Ascending aorta (tissue), 2 donors: ENCODE measurements around the gene NAT14. TPM values are rescaled to one million over a fixed set of nuclear protein-coding genes. Genes with fewer than 3 reads are reported as not detected.

Source experiments
- DNase-seq, 2 donors: peaks; one replicate each; pipeline ENCODE4 v3.0.0-alpha.2; 2019; ENCODE audit warnings: low spot score in 2 of 2
- H3K27ac ChIP-seq, 2 donors: fragments of 200-600 bp; sonication (generic); one replicate each; pipeline ENCODE4 v1.5.1; 2016 to 2017; ENCODE audit warnings: mild to moderate bottlenecking in 1 of 2
- H3K27me3 ChIP-seq: fragments of 200-600 bp; sonication (generic); one replicate; pipeline ENCODE4 v1.5.1; 2017
- H3K36me3 ChIP-seq, 2 donors: fragments of 200-600 bp; sonication (generic); one replicate each; pipeline ENCODE4 v1.5.1; 2016
- H3K4me1 ChIP-seq, 2 donors: fragments of 200-600 bp; sonication (generic); one replicate each; pipeline ENCODE4 v1.5.1; 2016 to 2017; ENCODE audit warnings: mild to moderate bottlenecking in 1 of 2
- H3K4me3 ChIP-seq, 2 donors: fragments of 200-600 bp; sonication (generic); one replicate each; pipeline ENCODE4 v1.5.1; 2016 to 2017; ENCODE audit warnings: mild to moderate bottlenecking in 1 of 2
- H3K9me3 ChIP-seq, 2 donors: fragments of 200-600 bp; sonication (generic); one replicate each; pipeline ENCODE4 v1.5.1; 2016
- CTCF ChIP-seq, 3 experiments: fragments of 200-600 bp in 2 of 3; fragments of 450-650 bp in 1 of 3; sonication (generic) in 2 of 3; IDR thresholded peaks; one replicate each; pipeline ENCODE4 v1.5.1; 2016 to 2019; ENCODE audit warnings: antibody characterized with exemption in 3 of 3, mild to moderate bottlenecking in 1 of 3, moderate library complexity in 1 of 3
- intact Hi-C: fragments of 100-400 bp; cut with DNase I; formaldehyde crosslinking; loops from one replicate; pipeline ENCODE4 v1.15.1; 2023
- total RNA-seq: library from RNA; depleted of rRNA; stranded (reverse); fragments of >200 nt; gene quantifications from one replicate; pipeline ENCODE4 v1.1.0, GENCODE V29; 2016

NAT14 gene
- total RNA-seq, 1 donor from 2014 or later: 21.6 TPM

- no peaks in the 10 kb centered on the region for H3K27me3 ChIP-seq
- peak within 1 kb of the TSS; percentile 67 to 79 for H3K27ac ChIP-seq
- H3K36me3 ChIP-seq: no peaks in the 10 kb centered on the region
- intact Hi-C loops: loop anchor here (1.0 to 5.0 kb wide), 7 partner anchors 15 to 345 kb away; partner anchors contain the start of genes BRSK1, FIZ1, HSPBP1 and PPP1R12C
- no peak for TF ChIP-seq CTCF (IDR thresholded peaks at IDR 0.05)
- no peaks in the 10 kb centered on the region for H3K9me3 ChIP-seq
- peaks cover 0 to 5% of the 10 kb centered on the region in 2 donors for H3K4me1 ChIP-seq
- peak within 1 kb of the TSS; percentile 58 to 77 for H3K4me3 ChIP-seq
- peak; percentile 100 for DNase-seq
Measured at GRCh38 chr19:55461259-55461973, 23.6 kb upstream of the NAT14 start, which contains the start of gene ISOC2. TSS of gene ISOC2 (minus strand) at chr19:55461642. CDS start at chr19:55456486, 5,156 bp downstream.

GRCh38 chr19:55461974-55462626 lies 22.9 kb upstream of the NAT14 start:
- no peak for DNase-seq
- no peak for TF ChIP-seq CTCF (IDR thresholded peaks at IDR 0.05)
- H3K4me1 ChIP-seq: peaks cover 0 to 5% of the 10 kb centered on the region in 2 donors
- peak overlapping the region; percentile 67 to 73 for H3K27ac ChIP-seq
- H3K4me3 ChIP-seq: peak overlapping the region; percentile 58 to 69
- intact Hi-C loops: loop anchor here (1.0 to 5.0 kb wide), 7 partner anchors 14 to 345 kb away; partner anchors contain the start of genes BRSK1, FIZ1, HSPBP1 and PPP1R12C
- H3K36me3 ChIP-seq: no peaks in the 10 kb centered on the region
- no peaks in the 10 kb centered on the region for H3K9me3 ChIP-seq
- H3K27me3 ChIP-seq: no peaks in the 10 kb centered on the region

GRCh38 chr19:55462722-55463121 lies 22.3 kb upstream of the NAT14 start:
- intact Hi-C loops: loop anchor here (5.0 kb wide), 2 partner anchors 160 to 180 kb away; partner anchors contain the start of genes BRSK1, HSPBP1 and ZNF784
- H3K4me3 ChIP-seq: no peak overlapping the region
- H3K4me1 ChIP-seq: peaks cover 0 to 11% of the 10 kb centered on the region in 2 donors
- H3K27me3 ChIP-seq: no peaks in the 10 kb centered on the region
- no peak for DNase-seq
- H3K27ac ChIP-seq: no peak overlapping the region
- no peaks in the 10 kb centered on the region for H3K36me3 ChIP-seq
- H3K9me3 ChIP-seq: no peaks in the 10 kb centered on the region
- TF ChIP-seq CTCF (IDR thresholded peaks at IDR 0.05): no peak

GRCh38 chr19:55463583-55464031 lies 21.4 kb upstream of the NAT14 start:
- Histone ChIP-seq H3K4me1 (peaks cover 0 to 11% of the 10 kb centered on the region in 2 donors), H3K9me3 (no peaks in the 10 kb centered on the region), H3K36me3 (no peaks in the 10 kb centered on the region), H3K27me3 (no peaks in the 10 kb centered on the region), H3K4me3 (no peak overlapping the region), H3K27ac (no peak overlapping the region)
- no peak for DNase-seq
- intact Hi-C loops: loop anchor here (5.0 kb wide), 2 partner anchors 159 to 181 kb away; partner anchors contain the start of genes BRSK1, HSPBP1 and ZNF784
- TF ChIP-seq CTCF (IDR thresholded peaks at IDR 0.05): no peak

GRCh38 chr19:55464039-55464661 lies 20.8 kb upstream of the NAT14 start:
- Histone ChIP-seq H3K27me3 (no peaks in the 10 kb centered on the region), H3K27ac (no peak overlapping the region), H3K4me3 (no peak overlapping the region), H3K9me3 (no peaks in the 10 kb centered on the region), H3K4me1 (peaks cover 0 to 11% of the 10 kb centered on the region in 2 donors), H3K36me3 (no peaks in the 10 kb centered on the region)
- TF ChIP-seq CTCF (IDR thresholded peaks at IDR 0.05): no peak
- no peak for DNase-seq
- intact Hi-C loops: loop anchor here (5.0 kb wide), 2 partner anchors 158 to 182 kb away; partner anchors contain the start of genes BRSK1, HSPBP1 and ZNF784
